SW480 (cell line): ENCODE measurements around the gene AIF1L.

ENCODE experiments used
- DNase-seq: peaks from one replicate; pipeline ENCODE4 v3.0.0-alpha.2; 2016; ENCODE audit warnings: low spot score

AIF1L gene

GRCh38 chr9:131078427-131079366 lies 17.6 kb upstream of the AIF1L start:
- DNase-seq, result no peak

GRCh38 chr9:131080589-131080988 lies 15.7 kb upstream of the AIF1L start:
- DNase-seq, result no peak

- DNase-seq, result no peak
These were observed 14.5 kb upstream of the AIF1L start for GRCh38 chr9:131081868-131082267.

GRCh38 chr9:131082774-131083512 lies 13.4 kb upstream of the AIF1L start:
- peak; percentile 46 for DNase-seq

- no peak for DNase-seq
These were observed 11.5 kb upstream of the AIF1L start for GRCh38 chr9:131084661-131085369.

- no peak for DNase-seq
These were observed 10.8 kb upstream of the AIF1L start for GRCh38 chr9:131085370-131086122.

- no peak for DNase-seq
These were observed 8.9 kb upstream of the AIF1L start for GRCh38 chr9:131087354-131087893.

GRCh38 chr9:131090025-131090787 lies 6.1 kb upstream of the AIF1L start:
- DNase-seq, result no peak

- DNase-seq, result no peak
These were observed 4.9 kb upstream of the AIF1L start for GRCh38 chr9:131091352-131091992.

GRCh38 chr9:131092030-131092429 lies 4.3 kb upstream of the AIF1L start:
- DNase-seq, result no peak

GRCh38 chr9:131092548-131093440 lies 3.5 kb upstream of the AIF1L start:
- DNase-seq, result no peak

- DNase-seq, result no peak
These were observed 2.3 kb upstream of the AIF1L start for GRCh38 chr9:131094015-131094414.

GRCh38 chr9:131094622-131095021 lies 1.7 kb upstream of the AIF1L start:
- DNase-seq, result no peak

- no peak for DNase-seq
These were observed 564 bp upstream of the AIF1L start for GRCh38 chr9:131095666-131096268.

- DNase-seq, result no peak
These were observed 1.0 kb downstream of the AIF1L start for GRCh38 chr9:131097126-131097947.

- DNase-seq, result no peak
These were observed 1.6 kb downstream of the AIF1L start for GRCh38 chr9:131097948-131098278.

GRCh38 chr9:131098391-131099101 lies 2.2 kb downstream of the AIF1L start:
- no peak for DNase-seq
